Astrocyte (in vitro differentiated cells and primary cell): ENCODE results near the gene F11.

ENCODE experiments used
- EZH2 ChIP-seq: IDR thresholded peaks from 2 replicates; pipeline ENCODE4 v1.6.1; 2012; ENCODE audit warnings: mild to moderate bottlenecking, low read length, inconsistent platforms; ENCODE audit not compliant: insufficient read depth
- TF ChIP-seq, protein P1 (sequence below): IDR thresholded peaks from 2 replicates; pipeline ENCODE4 v1.5.1; 2011; ENCODE audit warnings: low read depth, mild to moderate bottlenecking, inconsistent platforms, low read length, moderate library complexity; ENCODE audit not compliant: insufficient read depth

DNA sequence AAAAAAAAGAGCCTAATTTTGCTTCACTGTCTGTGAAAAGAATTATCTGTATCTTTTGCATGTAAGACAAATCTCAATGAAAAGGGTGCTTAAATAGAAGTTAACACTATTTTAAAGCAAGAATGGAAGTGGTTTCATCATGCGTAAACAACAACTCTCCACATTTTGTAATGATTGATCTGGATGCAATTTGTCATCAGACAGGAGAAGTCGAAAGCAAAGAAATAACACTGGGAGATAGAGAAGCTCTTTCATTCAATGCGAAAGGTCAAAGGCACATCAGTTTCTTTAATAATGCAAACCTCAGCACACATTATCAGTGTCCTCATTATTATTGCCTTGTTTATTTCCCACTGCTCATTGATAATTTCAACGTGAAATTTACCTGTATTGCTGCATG, 29.9 kb upstream of the F11 start:
- TF ChIP-seq, protein P1, sequence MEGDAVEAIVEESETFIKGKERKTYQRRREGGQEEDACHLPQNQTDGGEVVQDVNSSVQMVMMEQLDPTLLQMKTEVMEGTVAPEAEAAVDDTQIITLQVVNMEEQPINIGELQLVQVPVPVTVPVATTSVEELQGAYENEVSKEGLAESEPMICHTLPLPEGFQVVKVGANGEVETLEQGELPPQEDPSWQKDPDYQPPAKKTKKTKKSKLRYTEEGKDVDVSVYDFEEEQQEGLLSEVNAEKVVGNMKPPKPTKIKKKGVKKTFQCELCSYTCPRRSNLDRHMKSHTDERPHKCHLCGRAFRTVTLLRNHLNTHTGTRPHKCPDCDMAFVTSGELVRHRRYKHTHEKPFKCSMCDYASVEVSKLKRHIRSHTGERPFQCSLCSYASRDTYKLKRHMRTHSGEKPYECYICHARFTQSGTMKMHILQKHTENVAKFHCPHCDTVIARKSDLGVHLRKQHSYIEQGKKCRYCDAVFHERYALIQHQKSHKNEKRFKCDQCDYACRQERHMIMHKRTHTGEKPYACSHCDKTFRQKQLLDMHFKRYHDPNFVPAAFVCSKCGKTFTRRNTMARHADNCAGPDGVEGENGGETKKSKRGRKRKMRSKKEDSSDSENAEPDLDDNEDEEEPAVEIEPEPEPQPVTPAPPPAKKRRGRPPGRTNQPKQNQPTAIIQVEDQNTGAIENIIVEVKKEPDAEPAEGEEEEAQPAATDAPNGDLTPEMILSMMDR = no peak
- no peak for TF ChIP-seq EZH2
